COR-L47 (cell line): ENCODE results near the gene NEGR1.

Experiments
- DNase-seq: peaks from one replicate; lab custom pipeline; 2025; lab: John Stamatoyannopoulos, UW

Gene NEGR1

GRCh38 chr1:71778940-71779339 is 503.4 kb downstream of the NEGR1 start:
- DNase-seq = no peak

GRCh38 chr1:71777094-71777493 is 505.2 kb downstream of the NEGR1 start:
- DNase-seq = no peak

GRCh38 chr1:71774705-71775104 is 507.6 kb downstream of the NEGR1 start:
- DNase-seq = no peak

- no peak for DNase-seq
These were observed 512.2 kb downstream of the NEGR1 start for GRCh38 chr1:71770121-71770520.

- no peak for DNase-seq
These were observed 515.6 kb downstream of the NEGR1 start for GRCh38 chr1:71766748-71767147.

GRCh38 chr1:71762514-71763255 is 519.7 kb downstream of the NEGR1 start:
- DNase-seq = no peak

- no peak for DNase-seq
These were observed 526.9 kb downstream of the NEGR1 start for GRCh38 chr1:71755441-71755840.

GRCh38 chr1:71753746-71754145 is 528.6 kb downstream of the NEGR1 start:
- no peak for DNase-seq

- DNase-seq = no peak
These were observed 537.0 kb downstream of the NEGR1 start for GRCh38 chr1:71745326-71745725.

- no peak for DNase-seq
These were observed 538.5 kb downstream of the NEGR1 start for GRCh38 chr1:71743862-71744261.

- peak; percentile 17 for DNase-seq
These were observed 543.4 kb downstream of the NEGR1 start for GRCh38 chr1:71738910-71739309.

GRCh38 chr1:71738256-71738655 is 544.1 kb downstream of the NEGR1 start:
- DNase-seq = no peak

GRCh38 chr1:71737768-71738167 is 544.6 kb downstream of the NEGR1 start:
- no peak for DNase-seq

- no peak for DNase-seq
These were observed 549.2 kb downstream of the NEGR1 start for GRCh38 chr1:71733121-71733520.

- DNase-seq = no peak
These were observed 560.8 kb downstream of the NEGR1 start for GRCh38 chr1:71721532-71721931.

- no peak for DNase-seq
These were observed 563.0 kb downstream of the NEGR1 start for GRCh38 chr1:71719330-71719729.

GRCh38 chr1:71717186-71717585 is 565.2 kb downstream of the NEGR1 start:
- DNase-seq = no peak

GRCh38 chr1:71711456-71711855 is 570.9 kb downstream of the NEGR1 start:
- no peak for DNase-seq

GRCh38 chr1:71706029-71706671 is 576.2 kb downstream of the NEGR1 start:
- no peak for DNase-seq

- DNase-seq = no peak
These were observed 584.2 kb downstream of the NEGR1 start for GRCh38 chr1:71698186-71698585.

- DNase-seq = no peak
These were observed 586.5 kb downstream of the NEGR1 start for GRCh38 chr1:71695821-71696220.

- DNase-seq = no peak
These were observed 587.3 kb downstream of the NEGR1 start for GRCh38 chr1:71695084-71695483.

GRCh38 chr1:71693581-71693980 is 588.8 kb downstream of the NEGR1 start:
- DNase-seq = no peak

- no peak for DNase-seq
These were observed 592.7 kb downstream of the NEGR1 start for GRCh38 chr1:71689635-71690034.
